Stimulated activated CD4-positive, alpha-beta T cell treated with anti-CD3 and anti-CD28 coated beads, TNF-alpha, amount 100 ng/mL, for 24 hours (primary cell): ENCODE measurements around the gene SP3.
"Not testable (repeated sequence)": the region's sequence is repeated elsewhere in the genome, so short reads cannot be mapped to it uniquely, and the experiment has no call there.

Source experiments
- DNase-seq, 3 experiments: peaks; one replicate each; pipeline ENCODE4 v3.0.0-alpha.2; 2020; ENCODE audit warnings: low read depth in 3 of 3

Gene SP3

GRCh38 chr2:173891315-173892037 is 73.7 kb downstream of the SP3 start:
- DNase-seq = no peak

- DNase-seq = not testable (repeated sequence)
Observed at GRCh38 chr2:173889464-173889863, 75.7 kb downstream of the SP3 start.

- no peak for DNase-seq
Observed at GRCh38 chr2:173886613-173887012, 78.6 kb downstream of the SP3 start.

GRCh38 chr2:173884025-173884802 is 81.0 kb downstream of the SP3 start:
- peak in 1 of 3 experiments; percentile 12 for DNase-seq

GRCh38 chr2:173881886-173882285 is 83.3 kb downstream of the SP3 start:
- DNase-seq = no peak

- no peak for DNase-seq
Observed at GRCh38 chr2:173881461-173881860, 83.7 kb downstream of the SP3 start.

GRCh38 chr2:173880561-173880960 is 84.6 kb downstream of the SP3 start:
- no peak for DNase-seq

GRCh38 chr2:173876833-173877413 is 88.2 kb downstream of the SP3 start:
- DNase-seq = no peak

- DNase-seq = no peak
Observed at GRCh38 chr2:173874894-173875237, 90.3 kb downstream of the SP3 start.

- DNase-seq = no peak
Observed at GRCh38 chr2:173874003-173874893, 90.9 kb downstream of the SP3 start.

- DNase-seq = no peak
Observed at GRCh38 chr2:173872714-173873113, 92.5 kb downstream of the SP3 start.

- no peak for DNase-seq
Observed at GRCh38 chr2:173869244-173870229, 95.6 kb downstream of the SP3 start.

GRCh38 chr2:173868406-173868805 is 96.8 kb downstream of the SP3 start:
- no peak for DNase-seq

GRCh38 chr2:173866874-173867618 is 98.1 kb downstream of the SP3 start:
- DNase-seq = no peak

- no peak for DNase-seq
Observed at GRCh38 chr2:173865971-173866873, 99.0 kb downstream of the SP3 start.

- DNase-seq = no peak
Observed at GRCh38 chr2:173862612-173863217, 102.5 kb downstream of the SP3 start.

- DNase-seq = no peak
Observed at GRCh38 chr2:173860566-173860965, 104.6 kb downstream of the SP3 start.

- no peak for DNase-seq
Observed at GRCh38 chr2:173860082-173860481, 105.1 kb downstream of the SP3 start.
